Lung (tissue), 12 donors: Measurements from ENCODE around the gene ADCY5. TPM values are rescaled to one million over a fixed set of nuclear protein-coding genes. Genes with fewer than 3 reads are reported as not detected.

ENCODE experiments used
- ATAC-seq: fragments of 200-7000 bp; cut with Tn5 transposase; one replicate; pipeline ENCODE4 v1.9.1; 2020; ENCODE audit warnings: moderate number of reproducible peaks; ENCODE audit not compliant: insufficient read depth, low FRiP score
- DNase-seq, 3 donors: peaks; one replicate each; pipeline ENCODE4 v3.0.0-alpha.2; 2013 to 2017
- H3K27ac ChIP-seq, 2 donors: one replicate each; pipeline ENCODE4 v1.5.1; 2013; ENCODE audit warnings: mild to moderate bottlenecking in 2 of 2, moderate library complexity in 2 of 2, control low read depth in 1 of 2, inconsistent platforms in 1 of 2, low read depth in 1 of 2, low read length in 1 of 2
- H3K27me3 ChIP-seq, 3 donors: one replicate each; pipeline ENCODE4 v1.5.1; 2013; ENCODE audit warnings: low read length in 2 of 3; ENCODE audit not compliant: control insufficient read depth in 3 of 3, insufficient read depth in 3 of 3
- H3K36me3 ChIP-seq, 4 donors: one replicate each; pipeline ENCODE4 v1.5.1; 2013; ENCODE audit warnings: low read length in 4 of 4, mild to moderate bottlenecking in 1 of 4, moderate library complexity in 1 of 4; ENCODE audit not compliant: control insufficient read depth in 4 of 4, insufficient read depth in 4 of 4
- H3K4me1 ChIP-seq, 5 donors: one replicate each; pipeline ENCODE4 v1.5.1; 2013; ENCODE audit warnings: low read length in 5 of 5, mild to moderate bottlenecking in 2 of 5, moderate library complexity in 1 of 5; ENCODE audit not compliant: control insufficient read depth in 5 of 5, insufficient read depth in 5 of 5
- H3K4me3 ChIP-seq: one replicate; pipeline ENCODE4 v1.5.1; 2013; ENCODE audit warnings: mild to moderate bottlenecking, control low read depth, moderate library complexity
- H3K9ac ChIP-seq, 2 donors: one replicate each; pipeline ENCODE4 v1.5.1; 2013; ENCODE audit warnings: low read length in 2 of 2, control low read depth in 1 of 2; ENCODE audit not compliant: insufficient read depth in 1 of 2
- H3K9me3 ChIP-seq, 4 donors: one replicate each; pipeline ENCODE4 v1.5.1; 2013; ENCODE audit warnings: low read length in 3 of 4, mild to moderate bottlenecking in 1 of 4, moderate library complexity in 1 of 4; ENCODE audit not compliant: control insufficient read depth in 4 of 4, insufficient read depth in 3 of 4
- CTCF ChIP-seq: IDR thresholded peaks from 2 replicates; pipeline ENCODE4 v1.5.1; 2012; ENCODE audit warnings: mild to moderate bottlenecking; ENCODE audit errors: control extremely low read depth, extremely low read depth
- WGBS, 2 donors: extraction: QIAGEN DNeasy Blood & Tissue Kit; methylation state at CpG; one replicate each; pipeline ENCODE4 v1.1.7; 2013; 5-methylcytosine and 5-hydroxymethylcytosine counted together
- polyA plus RNA-seq, 2 donors: library from polyadenylated mRNA; stranded (reverse); fragments of 200-250 nt; gene quantifications; one replicate each; pipeline ENCODE4 v1.2.1, GENCODE V29; 2013
- total RNA-seq, 2 donors: library from RNA; depleted of rRNA in 1 of 2; stranded (reverse); fragments of >200 nt in 1 of 2; gene quantifications; one replicate each; pipeline ENCODE4 v1.2.1, GENCODE V29; 2014 to 2021
- donor health status: control.
- donor health status: control.
- donor health status: Bipolar disorder and iron deficiency.
- donor health status: healthy.
- donor health status: DM: yes; HTN: yes; CAD: no.

The ADCY5 gene
- total and polyA plus RNA-seq, 4 donors = 1.2 to 8.4 (median 2.4) TPM

GRCh38 chr3:123325766-123326256, 123.1 kb downstream of the ADCY5 start:
- ATAC-seq = no peak
- H3K9ac ChIP-seq = no peak overlapping the region
- H3K27me3 ChIP-seq = no peaks in the 10 kb centered on the region
- peaks cover 0 to 2% (median 0%) of the 10 kb centered on the region in 5 donors for H3K4me1 ChIP-seq
- H3K36me3 ChIP-seq = peaks cover 0 to 4% (median 2%) of the 10 kb centered on the region in 4 donors
- no peak overlapping the region for H3K4me3 ChIP-seq
- H3K9me3 ChIP-seq = no peaks in the 10 kb centered on the region
- 95 to 96% methylated on average over 8 of the region's 8 CpGs for WGBS, 2 donors
- H3K27ac ChIP-seq = no peak overlapping the region
- no peak for DNase-seq
- TF ChIP-seq CTCF = no peak

GRCh38 chr3:123324880-123325765, 123.8 kb downstream of the ADCY5 start:
- 88 to 89% methylated on average over 14 to 15 of the region's 15 CpGs for WGBS, 2 donors
- no peak for DNase-seq
- H3K27ac ChIP-seq = no peak overlapping the region

GRCh38 chr3:123323781-123324180, 125.1 kb downstream of the ADCY5 start:
- Histone ChIP-seq H3K4me3 (no peak overlapping the region), H3K9me3 (no peaks in the 10 kb centered on the region), H3K36me3 (peaks cover 0 to 6% (median 3%) of the 10 kb centered on the region in 4 donors), H3K9ac (no peak overlapping the region), H3K27me3 (no peaks in the 10 kb centered on the region), H3K27ac (no peak overlapping the region), H3K4me1 (peaks cover 0 to 2% (median 0%) of the 10 kb centered on the region in 5 donors)
- TF ChIP-seq CTCF = no peak
- WGBS, 2 donors = 83 to 94% methylated on average over 1 of the region's 1 CpG
- DNase-seq (no peak), ATAC-seq (no peak)

More at GRCh38 chr3:123324880-123325765, 123.8 kb downstream of the ADCY5 start:
- Histone ChIP-seq H3K27me3 (no peaks in the 10 kb centered on the region), H3K36me3 (peaks cover 0 to 4% (median 3%) of the 10 kb centered on the region in 4 donors), H3K9me3 (no peaks in the 10 kb centered on the region), H3K4me3 (no peak overlapping the region), H3K9ac (no peak overlapping the region), H3K4me1 (peaks cover 0 to 2% (median 0%) of the 10 kb centered on the region in 5 donors)
- no peak for ATAC-seq
- no peak for TF ChIP-seq CTCF
